Muscle of arm (tissue), 14 donors: ENCODE results near the gene DPY19L2. TPM values are rescaled to one million over a fixed set of nuclear protein-coding genes. Genes with fewer than 3 reads are reported as not detected.
A peak's percentile ranks its signal among the peaks of the same experiment; 100 is the strongest.
"Not testable (repeated sequence)": the region's sequence is repeated elsewhere in the genome, so short reads cannot be mapped to it uniquely, and the experiment has no call there.

Experiments used
- DNase-seq: peaks from one replicate; pipeline ENCODE4 v3.0.0-alpha.2; 2013
- long read RNA-seq, 11 donors: transcript quantifications; one replicate each; lab custom pipeline, GENCODE V29; 2026
- polyA plus RNA-seq, 12 donors: library from polyadenylated mRNA; unstranded; fragments of 120-200 nt; gene quantifications; one replicate each; pipeline ENCODE4 v1.2.1, GENCODE V29; 2013; ENCODE audit not compliant: insufficient read length in 12 of 12

Gene DPY19L2
- 10 to 100 TPM in 6 of 12 donors, 1 to 10 TPM in 5, not detected in 1; 4.3 to 26.1 (median 10.1) TPM for polyA plus RNA-seq
- long read RNA-seq, donor 1, partial matches to known transcripts = 0 of 1 reads
- long read RNA-seq, donor 1, other reads (novel, unspliced or antisense) = 0 of 1 reads
- long read RNA-seq, donor 2 = 0 reads
- long read RNA-seq, donor 3 = 0 reads
- long read RNA-seq, donor 4 = 0 reads
- long read RNA-seq, donor 5 = 0 reads
- long read RNA-seq, donor 6 = 0 reads
- long read RNA-seq, donor 7 = 0 reads
- long read RNA-seq, donor 8 = 0 reads
- long read RNA-seq, donor 9 = 0 reads
- long read RNA-seq, donor 10 = 0 reads
- long read RNA-seq, donor 11 = 0 reads

GRCh38 chr12:63668028-63668799 is at the start of gene DPY19L2:
Gene DPY19L2 (minus strand): TSS chr12:63668493. CDS start chr12:63668393, 100 bp downstream.
- DNase-seq = peak; percentile 65

GRCh38 chr12:63716891-63717290 is 48.6 kb upstream of the DPY19L2 start:
- not testable (repeated sequence) for DNase-seq

- not testable (repeated sequence) for DNase-seq
These were observed 46.9 kb upstream of the DPY19L2 start for GRCh38 chr12:63715107-63715625.

GRCh38 chr12:63714409-63714808 is 46.1 kb upstream of the DPY19L2 start:
- not testable (repeated sequence) for DNase-seq

- not testable (repeated sequence) for DNase-seq
These were observed 45.4 kb upstream of the DPY19L2 start for GRCh38 chr12:63713681-63714075.

DNA sequence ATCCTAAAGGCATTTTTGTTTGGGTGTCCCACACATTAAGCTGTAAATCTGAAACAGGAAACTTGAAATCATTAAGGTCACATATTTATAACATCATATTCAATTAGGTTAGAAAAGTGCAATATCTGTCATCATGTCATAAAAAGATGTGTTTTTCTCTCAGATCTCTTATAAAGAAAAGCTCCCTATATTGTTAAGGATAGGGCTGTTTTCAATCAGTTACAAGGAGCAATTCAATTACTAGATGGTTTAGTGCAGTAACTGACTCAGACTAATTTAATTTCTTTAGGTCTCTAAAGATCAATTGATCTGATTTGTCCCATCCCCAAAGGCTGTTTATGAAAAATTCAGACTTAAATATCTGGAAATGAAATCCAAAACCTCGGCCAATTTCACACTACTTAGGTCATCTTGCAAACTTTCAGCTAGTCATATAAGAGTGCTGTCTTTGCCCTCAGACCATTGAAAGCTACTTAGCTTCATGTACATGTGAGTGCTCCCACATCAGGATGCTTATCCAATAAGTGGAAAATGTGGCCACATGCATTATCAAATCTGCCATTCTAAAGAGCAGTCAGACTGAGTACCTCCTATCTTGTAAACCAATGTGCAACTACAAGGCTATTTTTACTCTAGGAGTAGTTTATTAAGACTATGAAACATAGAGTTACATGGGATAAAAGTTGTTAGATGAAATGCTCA is 44.8 kb upstream of the DPY19L2 start:
- DNase-seq = not testable (repeated sequence)

GRCh38 chr12:63712376-63712974 is 44.2 kb upstream of the DPY19L2 start:
- DNase-seq = not testable (repeated sequence)

- DNase-seq = not testable (repeated sequence)
These were observed 43.0 kb upstream of the DPY19L2 start for GRCh38 chr12:63711339-63711738.

DNA sequence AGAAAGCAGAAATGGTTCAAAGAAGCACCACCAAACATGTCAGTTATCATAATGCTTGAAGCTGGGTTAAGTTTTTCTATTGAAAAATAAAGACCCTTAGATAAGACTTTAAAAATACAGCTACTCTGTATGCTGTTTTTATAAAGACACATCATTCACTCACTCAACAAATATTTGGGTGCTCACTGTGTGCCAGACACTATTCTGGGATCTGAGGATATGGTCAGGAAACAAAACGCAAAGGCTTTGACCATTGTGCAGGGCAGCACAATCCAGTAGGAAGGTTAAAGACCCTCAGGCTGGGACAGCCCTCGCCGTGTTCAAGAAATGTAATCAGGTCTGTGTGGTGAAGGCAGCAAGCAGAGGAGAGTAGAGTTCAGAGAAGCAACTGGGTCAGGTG is 38.0 kb upstream of the DPY19L2 start:
- no peak for DNase-seq

- DNase-seq = not testable (repeated sequence)
These were observed 31.5 kb upstream of the DPY19L2 start for GRCh38 chr12:63699678-63700382.

DNA sequence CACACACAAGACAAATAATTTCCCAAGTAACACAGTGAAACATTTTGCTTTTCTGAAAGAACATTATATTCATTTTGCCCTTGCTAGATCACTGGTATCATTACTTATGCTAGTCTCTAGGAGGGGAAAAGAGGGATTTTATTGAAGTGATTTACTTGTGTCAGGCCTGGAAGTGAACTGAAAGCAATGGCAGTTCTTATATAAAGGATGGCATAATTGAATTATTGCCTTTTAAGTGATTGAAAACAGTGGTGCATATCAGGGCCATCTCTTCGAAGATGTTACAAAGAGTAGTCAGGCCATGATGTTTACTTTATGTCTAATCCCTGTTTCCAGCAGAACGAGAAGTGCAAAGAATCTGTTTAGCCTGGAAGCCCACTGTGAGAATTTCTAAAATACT is 30.7 kb upstream of the DPY19L2 start:
- not testable (repeated sequence) for DNase-seq

DNA sequence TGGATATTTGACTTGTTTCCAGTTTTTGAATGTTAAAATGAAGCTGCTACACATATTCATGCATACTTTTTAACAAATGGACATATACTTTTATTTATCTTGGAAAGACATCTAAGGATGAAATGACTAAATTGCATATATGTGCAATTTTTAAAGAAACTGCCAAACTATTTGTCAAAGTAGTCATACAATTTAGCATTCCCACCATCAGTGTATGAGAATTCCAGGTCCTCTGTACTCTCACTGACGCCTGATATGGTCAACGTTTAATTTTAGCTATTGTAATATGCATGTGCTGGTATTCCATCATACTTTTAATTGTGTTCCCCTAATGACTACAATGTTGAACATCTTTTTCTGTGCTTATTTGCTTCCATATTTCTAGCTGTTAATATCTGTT is 22.5 kb upstream of the DPY19L2 start:
- DNase-seq = not testable (repeated sequence)

DNA sequence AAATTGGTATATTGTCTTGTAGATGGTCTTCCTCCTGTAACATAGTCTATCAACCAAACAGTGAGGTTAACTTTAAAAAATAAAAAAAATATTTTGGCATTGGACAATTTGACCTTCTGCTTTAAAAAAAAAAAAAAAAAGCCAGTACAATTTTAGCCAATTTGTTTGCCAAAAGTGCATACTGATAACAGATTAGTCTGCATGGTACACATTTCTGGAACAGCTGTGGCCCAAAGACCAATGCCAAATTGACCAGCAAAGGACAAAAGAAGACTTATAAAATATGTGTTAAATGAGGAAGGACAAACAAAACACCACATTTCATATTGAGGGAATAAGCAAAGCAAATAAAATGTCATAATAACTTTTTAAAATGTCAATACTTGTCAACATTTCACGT is 20.8 kb upstream of the DPY19L2 start:
- DNase-seq = not testable (repeated sequence)

DNA sequence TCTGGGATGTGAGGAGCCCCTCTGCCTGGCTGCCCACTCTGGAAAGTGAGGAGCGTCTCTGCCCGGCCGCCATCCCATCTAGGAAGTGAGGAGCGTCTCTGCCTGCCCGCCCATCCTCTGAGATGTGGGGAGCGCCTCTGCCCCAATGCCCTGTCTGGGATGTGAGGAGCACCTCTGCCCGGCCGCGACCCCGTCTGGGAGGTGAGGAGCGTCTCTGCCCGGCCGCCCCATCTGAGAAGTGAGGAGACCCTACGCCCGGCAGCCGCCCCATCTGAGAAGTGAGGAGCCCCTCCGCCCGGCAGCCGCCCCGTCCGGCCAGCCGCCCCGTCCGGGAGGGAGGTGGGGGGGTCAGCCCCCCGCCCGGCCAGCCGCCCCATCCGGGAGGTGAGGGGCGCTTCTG is 18.3 kb upstream of the DPY19L2 start:
- DNase-seq = not testable (repeated sequence)

GRCh38 chr12:63685789-63686188 is 17.5 kb upstream of the DPY19L2 start:
- DNase-seq = not testable (repeated sequence)

DNA sequence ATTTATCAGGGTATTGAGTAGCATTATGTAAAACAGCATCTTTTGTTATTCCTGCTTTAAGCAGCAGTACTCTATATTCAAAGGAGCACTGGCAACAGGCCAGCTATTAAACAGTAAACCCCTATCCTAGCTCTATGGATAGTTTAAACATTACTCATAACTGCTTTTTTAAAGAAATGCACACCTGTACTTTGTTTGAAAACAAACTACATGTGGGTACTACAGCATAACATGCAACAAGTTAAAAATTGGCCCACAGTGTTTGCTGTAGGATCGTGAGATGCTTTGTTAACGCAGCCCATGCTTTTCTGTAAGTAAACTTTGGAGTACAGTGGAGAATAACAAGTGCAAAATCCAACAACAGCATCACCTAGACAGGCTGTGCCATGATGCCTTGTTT is 14.3 kb upstream of the DPY19L2 start:
- not testable (repeated sequence) for DNase-seq

DNA sequence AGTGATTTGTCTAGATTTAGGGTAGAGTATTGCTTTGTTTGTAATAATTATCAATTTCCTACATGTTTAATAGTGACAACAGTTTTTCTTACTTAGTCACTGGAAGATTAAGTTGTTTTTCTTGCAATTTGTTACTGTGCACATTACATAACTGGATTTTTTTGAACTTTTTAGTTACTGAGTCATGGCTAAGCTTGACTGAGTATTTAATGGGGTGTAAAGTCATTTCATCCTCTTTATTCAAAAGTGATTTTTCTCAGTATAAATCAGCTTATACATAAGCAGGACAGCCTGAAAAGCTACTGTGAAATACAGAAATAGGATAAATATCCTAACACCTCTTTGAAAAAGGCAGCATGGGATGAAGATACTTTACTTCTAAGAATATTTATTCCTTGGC is 12.5 kb upstream of the DPY19L2 start:
- DNase-seq = not testable (repeated sequence)

DNA sequence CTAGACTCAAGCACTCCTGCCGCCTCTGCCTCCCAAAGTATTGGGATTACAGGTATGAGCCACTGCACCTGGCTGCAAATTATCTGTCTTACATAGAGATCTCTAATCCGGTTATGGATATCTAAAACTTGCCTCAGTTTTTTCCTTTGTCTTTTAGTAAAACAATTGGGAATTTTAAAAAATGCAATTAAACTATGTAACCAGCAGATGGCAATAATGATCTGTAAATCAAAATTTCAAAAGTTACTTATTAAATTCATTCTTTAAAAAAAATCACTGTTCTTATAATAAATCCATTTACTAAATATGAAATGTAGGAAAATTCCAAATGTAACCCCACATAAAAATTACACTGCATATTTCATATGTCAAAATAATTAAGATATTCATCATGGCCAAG is 4.3 kb upstream of the DPY19L2 start:
- DNase-seq = not testable (repeated sequence)

DNA sequence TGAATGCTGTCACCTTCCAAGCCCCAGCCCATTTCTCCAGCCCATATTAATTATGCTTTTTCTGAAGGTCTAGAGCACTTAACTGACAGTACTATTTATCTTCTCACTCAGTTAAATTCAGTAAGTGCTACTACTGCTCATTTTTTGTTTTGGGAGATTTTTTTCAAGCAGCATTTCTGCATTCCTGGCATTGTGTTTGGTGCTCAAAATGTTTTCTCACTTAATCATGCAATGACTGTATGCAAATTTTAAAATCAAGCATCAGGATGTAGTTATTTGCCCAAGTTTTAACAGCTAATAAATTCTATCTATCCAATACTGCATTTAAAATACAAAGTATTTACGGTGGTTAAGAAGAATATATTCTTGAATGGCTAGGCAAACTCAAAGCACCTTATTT is 1.6 kb upstream of the DPY19L2 start:
- not testable (repeated sequence) for DNase-seq

DNA sequence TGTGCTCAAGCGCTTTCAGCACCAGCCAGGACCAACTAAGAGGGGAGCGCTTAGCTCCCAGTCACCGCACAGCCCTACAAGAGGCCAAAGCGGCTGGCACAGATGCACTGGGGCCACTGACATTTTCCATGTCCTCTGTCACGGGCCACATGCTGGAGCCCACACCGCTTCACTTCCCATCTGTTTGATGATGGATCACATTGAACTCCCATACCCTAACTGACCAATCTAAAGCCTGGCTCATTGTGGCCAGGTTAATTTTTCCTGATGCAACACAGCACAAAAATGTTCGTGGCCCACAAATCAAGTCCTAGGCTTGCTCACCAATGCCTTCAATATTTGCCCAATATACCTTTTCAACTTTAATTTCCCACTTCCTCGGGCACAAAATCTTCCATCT is 1.1 kb upstream of the DPY19L2 start:
- not testable (repeated sequence) for DNase-seq

DNA sequence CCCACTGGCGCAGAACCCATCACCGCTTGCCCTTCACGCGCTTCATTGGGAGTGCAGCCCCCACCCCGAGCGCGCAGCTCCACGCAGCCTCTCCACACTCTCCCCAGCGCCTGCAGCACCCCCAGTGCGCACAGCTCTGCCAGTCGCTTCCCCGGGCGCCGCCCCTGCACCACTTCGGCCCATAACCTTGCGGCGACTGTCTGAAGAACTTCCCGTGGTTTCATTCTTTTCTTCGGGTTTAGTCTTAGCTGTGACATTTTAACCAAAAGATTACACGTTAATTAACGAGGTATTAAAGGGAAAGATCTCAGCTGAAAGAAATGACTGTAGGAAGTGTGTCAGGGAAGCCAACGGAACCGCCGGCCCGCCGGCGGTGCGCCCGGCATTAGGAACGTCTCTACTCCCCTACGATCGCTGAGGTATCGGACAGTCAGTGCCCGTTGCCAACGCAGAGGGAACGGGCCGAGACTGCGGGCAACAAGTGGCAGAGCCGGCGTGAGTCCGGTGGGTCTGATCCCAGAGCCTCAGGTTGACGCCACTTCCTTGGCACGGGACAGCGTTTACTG is 590 bp upstream of the DPY19L2 start:
- peak; percentile 18 for DNase-seq
